SK-N-SH treated with all-trans-retinoic acid at 6 μM for 48 hours (cell line): ENCODE results near the gene TDRD6.

Source experiments
- ATAC-seq: fragments of 200-7000 bp; cut with Tn5 transposase; 3 replicates; pipeline ENCODE4 v1.9.1; 2020; ENCODE audit warnings: mild to moderate bottlenecking, moderate library complexity
- ARNTL ChIP-seq: fragments of 450-650 bp; formaldehyde crosslinking; IDR thresholded peaks from 2 replicates; pipeline ENCODE4 v1.5.0; 2020; ENCODE audit warnings: low read depth, mild to moderate bottlenecking, moderate library complexity, borderline replicate concordance
- BACH2 ChIP-seq: fragments of 250-450 bp; sonication (Bioruptor Pico); IDR thresholded peaks from 2 replicates; pipeline ENCODE4 v1.9.0; 2021; ENCODE audit warnings: mild to moderate bottlenecking, borderline replicate concordance
- ESRRG ChIP-seq: fragments of 250-450 bp; sonication (Bioruptor Pico); IDR thresholded peaks from 2 replicates; pipeline ENCODE4 v1.6.1; 2021; ENCODE audit warnings: mild to moderate bottlenecking
- GLIS3 ChIP-seq: fragments of 250-450 bp; sonication (Bioruptor Pico); IDR thresholded peaks from 2 replicates; pipeline ENCODE4 v1.5.0; 2020; ENCODE audit warnings: mild to moderate bottlenecking, moderate library complexity
- ISL1 ChIP-seq: fragments of 250-450 bp; sonication (Bioruptor Pico); IDR thresholded peaks from 2 replicates; pipeline ENCODE4 v2.1.2; 2022; ENCODE audit warnings: mild to moderate bottlenecking, moderate library complexity
- OSR1 ChIP-seq: fragments of 250-450 bp; sonication (Bioruptor Pico); IDR thresholded peaks from 2 replicates; pipeline ENCODE4 v1.8.0; 2022; ENCODE audit warnings: moderate library complexity, mild to moderate bottlenecking, inconsistent platforms
- PATZ1 ChIP-seq: fragments of 250-450 bp; sonication (Bioruptor Pico); IDR thresholded peaks from 2 replicates; pipeline ENCODE4 v1.8.0; 2020; ENCODE audit warnings: mild to moderate bottlenecking, moderate library complexity, borderline replicate concordance
- POU6F1 ChIP-seq: fragments of 250-450 bp; sonication (Bioruptor Pico); IDR thresholded peaks from 2 replicates; pipeline ENCODE4 v1.8.0; 2021; ENCODE audit warnings: low read depth, mild to moderate bottlenecking, moderate library complexity, borderline replicate concordance
- PPARA ChIP-seq: fragments of 250-450 bp; sonication (Bioruptor Pico); IDR thresholded peaks from 2 replicates; pipeline ENCODE4 v1.5.0; 2020; ENCODE audit warnings: mild to moderate bottlenecking, borderline replicate concordance
- RARB ChIP-seq: fragments of 250-450 bp; sonication (Bioruptor Pico); IDR thresholded peaks from 2 replicates; pipeline ENCODE4 v1.8.0; 2021; ENCODE audit warnings: mild to moderate bottlenecking, moderate library complexity
- SNAI2 ChIP-seq: fragments of 250-450 bp; sonication (Bioruptor Pico); IDR thresholded peaks from 2 replicates; pipeline ENCODE4 v1.5.0; 2020; ENCODE audit warnings: mild to moderate bottlenecking, moderate library complexity
- TCF4 ChIP-seq: fragments of 250-450 bp; sonication (Bioruptor Pico); IDR thresholded peaks from 2 replicates; pipeline ENCODE4 v1.8.0; 2021; ENCODE audit warnings: mild to moderate bottlenecking, moderate library complexity, borderline replicate concordance
- TOX ChIP-seq: fragments of 250-450 bp; sonication (Bioruptor Pico); IDR thresholded peaks from 2 replicates; pipeline ENCODE4 v1.8.0; 2021; ENCODE audit warnings: mild to moderate bottlenecking, moderate library complexity, borderline replicate concordance
- ZC3H10 ChIP-seq: fragments of 250-450 bp; sonication (Bioruptor Pico); IDR thresholded peaks from 2 replicates; pipeline ENCODE4 v1.5.1; 2021; ENCODE audit warnings: mild to moderate bottlenecking, moderate library complexity
- ZFP3 ChIP-seq: fragments of 250-450 bp; sonication (Bioruptor Pico); IDR thresholded peaks from 2 replicates; pipeline ENCODE4 v1.5.0; 2020; ENCODE audit warnings: mild to moderate bottlenecking, moderate library complexity
- ZFP30 ChIP-seq: fragments of 450-650 bp; formaldehyde crosslinking; IDR thresholded peaks from 2 replicates; pipeline ENCODE4 v1.5.0; 2022; ENCODE audit warnings: mild to moderate bottlenecking, moderate library complexity
- ZNF565 ChIP-seq: fragments of 450-650 bp; formaldehyde crosslinking; conservative IDR thresholded peaks from 2 replicates; pipeline ENCODE4 v1.5.0; 2020; ENCODE audit warnings: low read depth, mild to moderate bottlenecking, moderate library complexity
- ZNF70 ChIP-seq: fragments of 450-650 bp; formaldehyde crosslinking; IDR thresholded peaks from 2 replicates; pipeline ENCODE4 v1.5.0; 2020; ENCODE audit warnings: mild to moderate bottlenecking, moderate library complexity
- ZNF8 ChIP-seq: fragments of 450-650 bp; formaldehyde crosslinking; IDR thresholded peaks from 2 replicates; pipeline ENCODE4 v1.5.0; 2020; ENCODE audit warnings: mild to moderate bottlenecking, moderate library complexity
- TF ChIP-seq, protein P1 (sequence below): fragments of 250-450 bp; sonication (Bioruptor Pico); IDR thresholded peaks from 2 replicates; pipeline ENCODE4 v1.5.1; 2020; ENCODE audit warnings: low read depth, mild to moderate bottlenecking, moderate library complexity
- TF ChIP-seq, protein P2 (sequence below): fragments of 250-450 bp; sonication (Bioruptor Pico); IDR thresholded peaks from 2 replicates; pipeline ENCODE4 v1.5.0; 2020; ENCODE audit warnings: mild to moderate bottlenecking, moderate library complexity
- TF ChIP-seq, protein P3 (sequence below): fragments of 250-450 bp; sonication (Bioruptor Pico); IDR thresholded peaks from 2 replicates; pipeline ENCODE4 v1.5.1; 2021; ENCODE audit warnings: mild to moderate bottlenecking, moderate library complexity

TDRD6 gene

GRCh38 chr6:46651006-46651405, 36.7 kb upstream of the TDRD6 start:
- no peak for ATAC-seq

GRCh38 chr6:46651816-46652215, 35.9 kb upstream of the TDRD6 start:
- no peak for ATAC-seq
- TF ChIP-seq, protein P1, sequence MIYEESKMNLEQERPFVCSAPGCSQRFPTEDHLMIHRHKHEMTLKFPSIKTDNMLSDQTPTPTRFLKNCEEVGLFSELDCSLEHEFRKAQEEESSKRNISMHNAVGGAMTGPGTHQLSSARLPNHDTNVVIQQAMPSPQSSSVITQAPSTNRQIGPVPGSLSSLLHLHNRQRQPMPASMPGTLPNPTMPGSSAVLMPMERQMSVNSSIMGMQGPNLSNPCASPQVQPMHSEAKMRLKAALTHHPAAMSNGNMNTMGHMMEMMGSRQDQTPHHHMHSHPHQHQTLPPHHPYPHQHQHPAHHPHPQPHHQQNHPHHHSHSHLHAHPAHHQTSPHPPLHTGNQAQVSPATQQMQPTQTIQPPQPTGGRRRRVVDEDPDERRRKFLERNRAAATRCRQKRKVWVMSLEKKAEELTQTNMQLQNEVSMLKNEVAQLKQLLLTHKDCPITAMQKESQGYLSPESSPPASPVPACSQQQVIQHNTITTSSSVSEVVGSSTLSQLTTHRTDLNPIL (CRISPR knock-in tag): no peak
- TF ChIP-seq ZNF70 (CRISPR knock-in tag): no peak
- TF ChIP-seq PPARA (CRISPR knock-in tag): no peak
- no peak for TF ChIP-seq SNAI2
- no peak for TF ChIP-seq ZNF8
- TF ChIP-seq, all 23 proteins: peak for 0

More at GRCh38 chr6:46651006-46651405, 36.7 kb upstream of the TDRD6 start:
- TF ChIP-seq ZFP3 (CRISPR knock-in tag) (no peak), SNAI2 (no peak), BACH2 (no peak), ARNTL (no peak), ZNF8 (no peak), ESRRG (CRISPR knock-in tag) (no peak), ZNF70 (CRISPR knock-in tag) (no peak), ISL1 (CRISPR knock-in tag) (no peak), POU6F1 (no peak), OSR1 (CRISPR knock-in tag) (no peak), PPARA (CRISPR knock-in tag) (no peak), RARB (CRISPR knock-in tag) (no peak)
- TF ChIP-seq, protein P1 (CRISPR knock-in tag): no peak

- no peak for ATAC-seq
- TF ChIP-seq, protein P2, sequence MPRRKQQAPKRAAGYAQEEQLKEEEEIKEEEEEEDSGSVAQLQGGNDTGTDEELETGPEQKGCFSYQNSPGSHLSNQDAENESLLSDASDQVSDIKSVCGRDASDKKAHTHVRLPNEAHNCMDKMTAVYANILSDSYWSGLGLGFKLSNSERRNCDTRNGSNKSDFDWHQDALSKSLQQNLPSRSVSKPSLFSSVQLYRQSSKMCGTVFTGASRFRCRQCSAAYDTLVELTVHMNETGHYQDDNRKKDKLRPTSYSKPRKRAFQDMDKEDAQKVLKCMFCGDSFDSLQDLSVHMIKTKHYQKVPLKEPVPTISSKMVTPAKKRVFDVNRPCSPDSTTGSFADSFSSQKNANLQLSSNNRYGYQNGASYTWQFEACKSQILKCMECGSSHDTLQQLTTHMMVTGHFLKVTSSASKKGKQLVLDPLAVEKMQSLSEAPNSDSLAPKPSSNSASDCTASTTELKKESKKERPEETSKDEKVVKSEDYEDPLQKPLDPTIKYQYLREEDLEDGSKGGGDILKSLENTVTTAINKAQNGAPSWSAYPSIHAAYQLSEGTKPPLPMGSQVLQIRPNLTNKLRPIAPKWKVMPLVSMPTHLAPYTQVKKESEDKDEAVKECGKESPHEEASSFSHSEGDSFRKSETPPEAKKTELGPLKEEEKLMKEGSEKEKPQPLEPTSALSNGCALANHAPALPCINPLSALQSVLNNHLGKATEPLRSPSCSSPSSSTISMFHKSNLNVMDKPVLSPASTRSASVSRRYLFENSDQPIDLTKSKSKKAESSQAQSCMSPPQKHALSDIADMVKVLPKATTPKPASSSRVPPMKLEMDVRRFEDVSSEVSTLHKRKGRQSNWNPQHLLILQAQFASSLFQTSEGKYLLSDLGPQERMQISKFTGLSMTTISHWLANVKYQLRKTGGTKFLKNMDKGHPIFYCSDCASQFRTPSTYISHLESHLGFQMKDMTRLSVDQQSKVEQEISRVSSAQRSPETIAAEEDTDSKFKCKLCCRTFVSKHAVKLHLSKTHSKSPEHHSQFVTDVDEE (CRISPR knock-in tag): no peak
- TF ChIP-seq ZC3H10 (CRISPR knock-in tag): no peak
- TF ChIP-seq, protein P3, sequence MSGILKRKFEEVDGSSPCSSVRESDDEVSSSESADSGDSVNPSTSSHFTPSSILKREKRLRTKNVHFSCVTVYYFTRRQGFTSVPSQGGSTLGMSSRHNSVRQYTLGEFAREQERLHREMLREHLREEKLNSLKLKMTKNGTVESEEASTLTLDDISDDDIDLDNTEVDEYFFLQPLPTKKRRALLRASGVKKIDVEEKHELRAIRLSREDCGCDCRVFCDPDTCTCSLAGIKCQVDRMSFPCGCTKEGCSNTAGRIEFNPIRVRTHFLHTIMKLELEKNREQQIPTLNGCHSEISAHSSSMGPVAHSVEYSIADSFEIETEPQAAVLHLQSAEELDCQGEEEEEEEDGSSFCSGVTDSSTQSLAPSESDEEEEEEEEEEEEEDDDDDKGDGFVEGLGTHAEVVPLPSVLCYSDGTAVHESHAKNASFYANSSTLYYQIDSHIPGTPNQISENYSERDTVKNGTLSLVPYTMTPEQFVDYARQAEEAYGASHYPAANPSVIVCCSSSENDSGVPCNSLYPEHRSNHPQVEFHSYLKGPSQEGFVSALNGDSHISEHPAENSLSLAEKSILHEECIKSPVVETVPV: no peak
- TF ChIP-seq, protein P1 (CRISPR knock-in tag): no peak
- no peak for TF ChIP-seq TOX
- TF ChIP-seq ISL1 (CRISPR knock-in tag): no peak
- TF ChIP-seq ZNF70 (CRISPR knock-in tag): no peak
- TF ChIP-seq GLIS3 (CRISPR knock-in tag): no peak
- no peak for TF ChIP-seq PPARA (CRISPR knock-in tag)
- TF ChIP-seq RARB (CRISPR knock-in tag): no peak
- no peak for TF ChIP-seq ZFP30
- no peak for TF ChIP-seq ZNF565 (CRISPR knock-in tag)
- TF ChIP-seq BACH2: no peak
- TF ChIP-seq SNAI2: no peak
- no peak for TF ChIP-seq POU6F1
- TF ChIP-seq TCF4 (CRISPR knock-in tag): no peak
- no peak for TF ChIP-seq ZFP3 (CRISPR knock-in tag)
- TF ChIP-seq PATZ1 (CRISPR knock-in tag): no peak
- TF ChIP-seq OSR1 (CRISPR knock-in tag): no peak
- TF ChIP-seq ESRRG (CRISPR knock-in tag): no peak
- TF ChIP-seq, all 23 proteins: peak for 0
These were observed 35.5 kb upstream of the TDRD6 start for GRCh38 chr6:46652232-46652602.
